ENCODE results near the gene SYPL1. TPM values are rescaled to one million over a fixed set of nuclear protein-coding genes. Genes with fewer than 3 reads are reported as not detected.

The SYPL1 gene
- polyA plus RNA-seq, 1 donor from 2014 or later = 17.4 TPM

GRCh38 chr7:106068538-106068961 is 43.6 kb downstream of the SYPL1 start:
- Histone ChIP-seq H3K9me2 (ENCODE audit: insufficient read depth, low read length) (no peaks in the 10 kb centered on the region), H3K9me3 (ENCODE audit: low read length) (no peaks in the 10 kb centered on the region), H4K20me1 (ENCODE audit: insufficient read depth) (no peaks in the 10 kb centered on the region), H2AFZ (ENCODE audit: low read depth, low read length) (no peak overlapping the region), H3K9ac (ENCODE audit: low read length) (no peak overlapping the region), H3K79me2 (replicated peaks; ENCODE audit: insufficient read depth, low read length) (no peaks in the 10 kb centered on the region), H3K36me3 (ENCODE audit: insufficient read depth, low read length) (no peaks in the 10 kb centered on the region), H3K27ac (ENCODE audit: low read length) (no peak overlapping the region), H3F3A (ENCODE audit: insufficient read depth, low read length, poor library complexity, severe bottlenecking) (no peaks in the 10 kb centered on the region), H3K4me3 (ENCODE audit: low read length) (no peak overlapping the region), H3K4me2 (ENCODE audit: low read length) (no peak overlapping the region), H3K27me3 (ENCODE audit: insufficient read depth, low read depth, low read length) (no peaks in the 10 kb centered on the region)
- TF ChIP-seq EP300 (conservative IDR thresholded peaks at IDR 0.05; ENCODE audit: poor library complexity, severe bottlenecking) (no peak), RAD21 (conservative IDR thresholded peaks at IDR 0.05) (no peak), EZH2 (IDR thresholded peaks at IDR 0.05; ENCODE audit: borderline replicate concordance, insufficient read depth, low read length, poor library complexity, severe bottlenecking) (no peak), MXI1 (conservative IDR thresholded peaks at IDR 0.05; ENCODE audit: poor library complexity, severe bottlenecking) (no peak)

GRCh38 chr7:106067678-106068077 is 44.4 kb downstream of the SYPL1 start:
- Histone ChIP-seq H4K20me1 (ENCODE audit: insufficient read depth) (no peaks in the 10 kb centered on the region), H3K27me3 (ENCODE audit: insufficient read depth, low read depth, low read length) (no peaks in the 10 kb centered on the region), H3F3A (ENCODE audit: insufficient read depth, low read length, poor library complexity, severe bottlenecking) (no peaks in the 10 kb centered on the region), H3K79me2 (replicated peaks; ENCODE audit: insufficient read depth, low read length) (no peaks in the 10 kb centered on the region), H3K9ac (ENCODE audit: low read length) (no peak overlapping the region), H3K9me3 (ENCODE audit: low read length) (no peaks in the 10 kb centered on the region), H3K36me3 (ENCODE audit: insufficient read depth, low read length) (no peaks in the 10 kb centered on the region), H2AFZ (ENCODE audit: low read depth, low read length) (no peak overlapping the region), H3K27ac (ENCODE audit: low read length) (no peak overlapping the region), H3K4me3 (ENCODE audit: low read length) (no peak overlapping the region), H3K9me2 (ENCODE audit: insufficient read depth, low read length) (no peaks in the 10 kb centered on the region), H3K4me2 (ENCODE audit: low read length) (no peak overlapping the region)
- TF ChIP-seq, protein P1, sequence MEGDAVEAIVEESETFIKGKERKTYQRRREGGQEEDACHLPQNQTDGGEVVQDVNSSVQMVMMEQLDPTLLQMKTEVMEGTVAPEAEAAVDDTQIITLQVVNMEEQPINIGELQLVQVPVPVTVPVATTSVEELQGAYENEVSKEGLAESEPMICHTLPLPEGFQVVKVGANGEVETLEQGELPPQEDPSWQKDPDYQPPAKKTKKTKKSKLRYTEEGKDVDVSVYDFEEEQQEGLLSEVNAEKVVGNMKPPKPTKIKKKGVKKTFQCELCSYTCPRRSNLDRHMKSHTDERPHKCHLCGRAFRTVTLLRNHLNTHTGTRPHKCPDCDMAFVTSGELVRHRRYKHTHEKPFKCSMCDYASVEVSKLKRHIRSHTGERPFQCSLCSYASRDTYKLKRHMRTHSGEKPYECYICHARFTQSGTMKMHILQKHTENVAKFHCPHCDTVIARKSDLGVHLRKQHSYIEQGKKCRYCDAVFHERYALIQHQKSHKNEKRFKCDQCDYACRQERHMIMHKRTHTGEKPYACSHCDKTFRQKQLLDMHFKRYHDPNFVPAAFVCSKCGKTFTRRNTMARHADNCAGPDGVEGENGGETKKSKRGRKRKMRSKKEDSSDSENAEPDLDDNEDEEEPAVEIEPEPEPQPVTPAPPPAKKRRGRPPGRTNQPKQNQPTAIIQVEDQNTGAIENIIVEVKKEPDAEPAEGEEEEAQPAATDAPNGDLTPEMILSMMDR (IDR thresholded peaks at IDR 0.05; ENCODE audit: poor library complexity, severe bottlenecking) = no peak
- no peak for TF ChIP-seq EZH2 (IDR thresholded peaks at IDR 0.05; ENCODE audit: borderline replicate concordance, insufficient read depth, low read length, poor library complexity, severe bottlenecking)
- TF ChIP-seq TAF1 (IDR thresholded peaks at IDR 0.05; ENCODE audit: low read depth) = no peak
- TF ChIP-seq MXI1 (conservative IDR thresholded peaks at IDR 0.05; ENCODE audit: poor library complexity, severe bottlenecking) = no peak
- TF ChIP-seq REST (IDR thresholded peaks at IDR 0.05; ENCODE audit: borderline replicate concordance) = no peak
